ENCODE results near the gene BTNL8.

- TF ChIP-seq CTCF (IDR thresholded peaks at IDR 0.05) (no peak), POLR2A (IDR thresholded peaks at IDR 0.05) (no peak)
Observed at GRCh38 chr5:180920710-180921109, 21.8 kb downstream of the BTNL8 start.
